ENCODE results near the gene UNC5B.

Gene UNC5B

GRCh38 chr10:71319800-71320392 is 107.5 kb downstream of the UNC5B start:
- DNase-seq (ENCODE audit: low read depth), result no peak

- DNase-seq (ENCODE audit: low read depth), result no peak
These were observed 108.2 kb downstream of the UNC5B start for GRCh38 chr10:71320592-71320991.

GRCh38 chr10:71321386-71321785 is 109.0 kb downstream of the UNC5B start:
- DNase-seq (ENCODE audit: low read depth), result no peak

GRCh38 chr10:71323407-71323806 is 111.0 kb downstream of the UNC5B start:
- peak; percentile 49 for DNase-seq (ENCODE audit: low read depth)

- no peak for DNase-seq (ENCODE audit: low read depth)
These were observed 112.4 kb downstream of the UNC5B start for GRCh38 chr10:71324743-71325142.

- no peak for DNase-seq (ENCODE audit: low read depth)
These were observed 112.9 kb downstream of the UNC5B start for GRCh38 chr10:71325267-71325666.

- no peak for DNase-seq (ENCODE audit: low read depth)
These were observed 114.1 kb downstream of the UNC5B start for GRCh38 chr10:71326464-71326881.

GRCh38 chr10:71330789-71331404 is 118.5 kb downstream of the UNC5B start:
- no peak for DNase-seq (ENCODE audit: low read depth)

GRCh38 chr10:71331736-71332135 is 119.4 kb downstream of the UNC5B start:
- no peak for DNase-seq (ENCODE audit: low read depth)

GRCh38 chr10:71332466-71332865 is 120.1 kb downstream of the UNC5B start:
- no peak for DNase-seq (ENCODE audit: low read depth)

- DNase-seq (ENCODE audit: low read depth), result no peak
These were observed 120.9 kb downstream of the UNC5B start for GRCh38 chr10:71333129-71333887.

GRCh38 chr10:71334221-71334791 is 121.9 kb downstream of the UNC5B start:
- DNase-seq (ENCODE audit: low read depth), result no peak

- DNase-seq (ENCODE audit: low read depth), result no peak
These were observed 122.9 kb downstream of the UNC5B start for GRCh38 chr10:71335173-71335708.

- no peak for DNase-seq (ENCODE audit: low read depth)
These were observed 124.3 kb downstream of the UNC5B start for GRCh38 chr10:71336632-71337031.

- DNase-seq (ENCODE audit: low read depth), result no peak
These were observed 124.9 kb downstream of the UNC5B start for GRCh38 chr10:71337219-71337701.

GRCh38 chr10:71338728-71339495 is 126.5 kb downstream of the UNC5B start:
- peak; percentile 14 for DNase-seq (ENCODE audit: low read depth)

- no peak for DNase-seq (ENCODE audit: low read depth)
These were observed 127.6 kb downstream of the UNC5B start for GRCh38 chr10:71339796-71340589.

GRCh38 chr10:71342573-71343391 is 130.4 kb downstream of the UNC5B start:
- no peak for DNase-seq (ENCODE audit: low read depth)

GRCh38 chr10:71343392-71343773 is 131.0 kb downstream of the UNC5B start:
- peak; percentile 55 for DNase-seq (ENCODE audit: low read depth)

Measured in amniotic epithelial cell (primary cell).